ENCODE measurements around the gene PMEPA1.

DNA sequence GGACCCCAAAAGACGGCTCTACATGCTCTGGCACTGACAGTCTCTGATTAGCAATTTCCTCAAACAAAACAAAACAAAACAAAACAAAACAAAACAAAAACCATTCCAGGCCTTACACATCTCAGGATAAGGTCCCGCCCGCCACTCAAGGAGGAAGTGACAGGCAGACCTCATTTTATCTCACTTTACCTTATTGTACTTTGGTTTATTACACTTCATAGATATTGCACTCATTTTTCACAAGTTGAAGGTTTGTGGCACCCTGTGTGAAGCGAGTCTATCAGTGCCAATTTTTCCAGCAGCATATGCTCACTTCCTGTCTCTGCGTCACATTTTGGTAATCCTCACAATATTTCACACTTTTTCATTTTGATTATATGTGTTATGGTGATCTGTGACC, 104.8 kb downstream of the PMEPA1 start:
- no peak for TF ChIP-seq RFX5 (IDR thresholded peaks at IDR 0.05; ENCODE audit: low read depth, low read length)
- TF ChIP-seq ETV6 (conservative IDR thresholded peaks at IDR 0.05 in 1 of 2, IDR thresholded peaks at IDR 0.05 in 1 of 2; ENCODE audit: borderline replicate concordance in 1 of 2, low read depth in 1 of 2), result no peak
- no peak for TF ChIP-seq KDM1A (IDR thresholded peaks at IDR 0.05; ENCODE audit: borderline replicate concordance)
- no peak for TF ChIP-seq JUND (IDR thresholded peaks at IDR 0.05; ENCODE audit: low read depth, low read length)
- no peak for TF ChIP-seq ZZZ3 (IDR thresholded peaks at IDR 0.05; ENCODE audit: control insufficient read depth, insufficient read length, low read depth)
- TF ChIP-seq ATF2 (IDR thresholded peaks at IDR 0.05; ENCODE audit: low read length), result no peak
- no peak for TF ChIP-seq LARP7 (IDR thresholded peaks at IDR 0.05)
- TF ChIP-seq POLR2A (IDR thresholded peaks at IDR 0.05; ENCODE audit: low read depth, low read length), result no peak
- TF ChIP-seq EZH2 (IDR thresholded peaks at IDR 0.05; ENCODE audit: borderline replicate concordance, control insufficient read depth, low read depth, low read length), result no peak
- no peak for TF ChIP-seq TARDBP (IDR thresholded peaks at IDR 0.05; ENCODE audit: borderline replicate concordance)
- no peak for TF ChIP-seq GABPA (IDR thresholded peaks at IDR 0.05; ENCODE audit: low read depth)
- no peak for TF ChIP-seq CTCF (IDR thresholded peaks at IDR 0.05 in 2 of 3, conservative IDR thresholded peaks at IDR 0.05 in 1 of 3; ENCODE audit: control insufficient read depth in 2 of 3, extremely low read depth in 1 of 3, insufficient read depth in 1 of 3, low read depth in 3 of 3, low read length in 3 of 3)
- TF ChIP-seq USF1 (IDR thresholded peaks at IDR 0.05; ENCODE audit: borderline replicate concordance, extremely low read length, insufficient read depth, low read depth, low read length), result no peak
